Measurements from ENCODE around the gene STK17B.

The STK17B gene

GRCh38 chr2:196153480-196153879 is 17.9 kb downstream of the STK17B start:
- no peak for DNase-seq

DNA sequence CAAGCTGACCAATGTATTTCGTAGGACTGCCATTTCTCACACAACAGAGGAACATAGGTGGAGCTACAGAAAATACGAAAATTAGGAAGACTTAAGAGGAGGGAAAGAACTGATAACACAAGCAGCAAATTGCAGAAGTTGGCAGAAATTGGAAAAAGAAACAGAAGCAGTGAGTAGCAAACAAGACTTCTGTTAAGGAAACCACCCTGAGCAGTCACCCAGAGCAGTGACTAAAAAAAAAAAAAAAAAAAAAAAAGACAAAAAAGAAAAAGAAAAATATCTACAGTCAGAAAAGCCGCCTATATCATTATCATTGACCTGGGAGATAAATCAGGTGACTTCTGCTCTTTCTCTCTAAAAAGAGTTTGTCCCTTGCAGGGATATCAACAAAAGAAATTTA is 21.4 kb downstream of the STK17B start:
- no peak for DNase-seq

DNA sequence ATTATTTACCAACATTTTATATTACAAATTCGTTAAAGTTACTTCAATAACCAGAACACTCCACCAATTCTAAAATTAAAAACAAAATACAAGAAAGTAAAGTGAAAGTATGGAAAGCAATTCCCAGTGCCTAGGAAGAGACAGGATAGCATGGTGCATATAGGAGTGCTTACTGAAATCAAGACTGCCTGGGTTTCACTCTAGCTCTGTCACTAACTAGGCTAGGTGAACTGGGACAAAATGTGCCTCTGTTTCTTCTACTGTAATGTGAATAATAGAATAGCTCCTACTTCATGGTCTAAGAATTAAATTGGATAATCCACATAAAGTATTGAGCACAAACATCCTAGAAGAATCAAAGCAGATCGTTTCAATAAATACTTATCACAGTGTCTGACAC is 22.6 kb downstream of the STK17B start:
- no peak for DNase-seq

DNA sequence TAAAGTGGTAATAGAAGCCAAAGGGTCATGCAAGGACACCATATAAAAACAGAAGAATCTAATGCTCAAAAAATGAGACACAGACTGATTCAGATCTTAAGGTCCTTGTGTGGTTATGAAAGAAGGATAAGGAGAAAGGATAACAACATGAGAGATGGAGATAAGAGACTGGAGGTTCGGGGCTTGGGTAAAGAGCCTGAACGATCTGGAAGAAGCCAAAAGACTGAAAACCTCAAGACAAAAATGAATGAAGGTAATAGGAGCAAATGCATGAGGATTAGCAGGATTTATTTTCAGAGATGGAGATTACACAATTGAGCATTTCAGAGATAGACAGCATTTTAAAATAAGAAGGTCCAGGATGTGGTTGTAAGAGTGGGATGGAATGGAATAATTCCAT is 26.1 kb downstream of the STK17B start:
- no peak for DNase-seq

DNA sequence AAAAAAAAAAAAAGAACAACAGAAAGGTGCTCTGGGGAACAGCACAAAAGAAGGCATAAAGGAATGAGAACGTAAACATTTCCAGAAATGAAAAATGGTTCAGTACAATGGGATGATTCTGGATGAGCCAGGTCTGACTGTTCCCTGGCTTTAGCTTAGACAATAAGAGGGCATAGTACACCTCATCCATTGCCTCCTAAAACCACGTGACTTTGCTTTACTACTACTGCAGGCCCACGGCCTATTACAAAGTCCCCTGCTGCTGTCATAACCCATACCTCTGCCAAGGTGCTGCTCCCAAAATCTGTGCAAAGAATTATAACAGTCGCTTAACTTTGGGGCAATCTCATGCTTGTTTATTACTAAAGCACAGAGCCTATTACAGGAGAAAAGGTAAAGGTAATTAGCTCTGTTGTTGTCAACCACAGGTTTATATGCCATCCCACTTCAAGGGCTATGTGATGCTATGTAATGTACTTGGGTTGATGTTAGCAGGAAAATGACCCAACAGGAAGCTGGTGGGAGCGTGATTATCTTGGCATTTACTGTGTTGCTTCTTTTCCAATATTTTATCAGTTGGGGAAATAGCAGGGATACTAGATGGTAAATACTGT is 26.8 kb downstream of the STK17B start:
- no peak for DNase-seq

DNA sequence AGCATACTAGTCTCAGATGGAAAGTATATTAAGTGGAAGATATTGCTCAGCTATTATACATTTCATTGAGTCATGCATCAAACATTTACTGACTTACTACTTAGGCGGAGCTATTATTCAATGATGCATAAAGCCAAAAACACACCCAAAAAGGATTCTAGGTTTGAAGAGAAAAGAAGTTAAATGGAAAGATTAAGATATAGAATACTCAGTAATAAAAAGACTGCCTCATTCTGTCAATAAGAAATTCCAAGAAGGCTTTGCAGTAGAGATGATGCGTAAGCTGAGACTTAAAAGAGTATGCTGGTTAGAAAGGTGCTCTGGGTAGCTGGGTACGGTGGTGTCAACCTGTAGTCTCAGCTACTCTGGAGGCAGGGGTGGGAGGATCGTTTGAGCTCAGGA is 27.6 kb downstream of the STK17B start:
- DNase-seq = no peak

- no peak for DNase-seq
Observed at GRCh38 chr2:196142825-196143224, 28.6 kb downstream of the STK17B start.

DNA sequence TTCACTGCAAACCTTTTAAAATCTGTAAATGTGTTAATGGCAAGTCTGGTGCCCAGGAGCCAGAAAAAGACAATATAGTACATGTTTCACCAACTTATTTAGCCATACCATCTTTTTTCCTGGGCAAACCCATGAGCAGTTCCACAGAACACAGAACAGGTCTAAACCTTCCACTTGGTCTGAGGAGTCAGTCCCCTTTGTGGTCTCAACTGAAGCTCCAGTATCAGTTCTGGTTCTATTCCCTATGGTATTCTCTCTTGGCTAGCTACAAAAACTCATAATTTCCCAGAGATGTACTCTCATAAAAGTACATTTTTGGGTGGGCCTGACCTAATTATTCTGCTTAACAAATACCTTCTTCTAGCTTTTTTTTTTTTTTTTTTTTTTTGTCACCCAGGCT is 31.2 kb downstream of the STK17B start:
- no peak for DNase-seq

- no peak for DNase-seq
Observed at GRCh38 chr2:196137271-196137670, 34.1 kb downstream of the STK17B start.

DNA sequence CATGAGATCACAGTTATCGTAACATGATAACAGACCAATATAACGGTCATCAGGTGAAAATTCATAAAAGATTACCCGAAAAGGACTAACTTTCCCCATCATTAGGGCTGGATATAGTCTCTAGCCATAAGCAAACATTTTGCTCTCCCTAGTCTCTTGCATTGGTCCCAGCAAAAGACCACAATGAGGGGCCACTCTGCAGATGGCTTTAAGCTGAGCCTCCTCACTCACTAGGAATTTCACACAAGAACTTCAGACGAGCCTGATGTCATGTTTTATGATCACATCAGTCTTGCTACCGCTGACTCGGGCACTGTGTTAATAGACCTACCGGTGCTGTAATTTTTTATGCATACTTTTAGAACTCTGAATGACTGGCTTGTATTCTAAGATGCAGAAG is 35.2 kb downstream of the STK17B start:
- DNase-seq = no peak

- DNase-seq = peak; percentile 40
Observed at GRCh38 chr2:196131949-196132925, 39.1 kb downstream of the STK17B start.

DNA sequence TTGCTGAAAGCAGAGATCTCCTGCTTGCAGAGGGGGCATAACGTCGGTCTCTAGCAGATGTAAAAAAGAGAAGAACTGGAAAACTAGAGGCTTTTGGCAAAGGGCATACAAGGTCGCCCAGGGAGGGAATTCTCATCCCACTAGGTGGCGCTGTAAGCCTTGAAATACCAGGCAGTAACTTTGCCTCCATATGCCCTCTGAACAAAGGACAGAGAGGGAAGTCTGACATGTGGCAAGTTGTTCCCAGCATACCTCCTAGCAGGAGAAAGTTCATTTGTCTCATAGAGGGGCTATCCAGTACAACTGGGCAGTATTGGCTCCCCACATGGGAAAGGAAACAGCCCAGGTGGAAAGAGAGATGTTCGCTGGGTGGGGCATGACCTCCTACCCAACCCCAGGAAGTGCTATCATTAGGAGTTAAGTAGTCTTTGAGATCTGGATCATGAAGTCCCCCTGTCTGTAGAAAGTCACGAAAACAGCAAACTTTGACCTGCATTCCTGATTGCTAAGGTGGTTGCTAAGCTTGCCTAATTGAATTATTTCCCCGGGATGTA is 39.9 kb downstream of the STK17B start:
- peak; percentile 70 for DNase-seq

- no peak for DNase-seq
Observed at GRCh38 chr2:196130039-196130825, 41.1 kb downstream of the STK17B start.

DNA sequence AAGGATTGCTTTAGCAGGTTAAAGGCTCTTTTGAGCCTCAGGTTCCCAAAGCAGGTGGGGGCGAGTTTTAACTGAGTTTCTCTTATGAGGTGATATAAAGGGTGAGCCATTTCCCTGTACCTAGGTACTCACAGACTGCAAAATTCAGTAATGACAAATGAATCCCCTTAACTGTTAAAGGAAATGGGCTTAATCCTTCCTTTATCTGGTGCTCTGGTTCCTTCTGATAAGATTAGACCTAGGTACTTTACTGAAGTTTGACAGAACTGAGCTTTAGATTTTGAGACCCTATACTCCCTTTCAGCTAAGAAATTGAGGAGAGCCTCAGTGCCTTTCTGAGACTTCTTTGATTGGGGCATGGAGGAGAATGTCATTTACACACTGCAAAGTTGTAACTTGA is 42.6 kb downstream of the STK17B start:
- DNase-seq = no peak

- no peak for DNase-seq
Observed at GRCh38 chr2:196125596-196125995, 45.8 kb downstream of the STK17B start.

DNA sequence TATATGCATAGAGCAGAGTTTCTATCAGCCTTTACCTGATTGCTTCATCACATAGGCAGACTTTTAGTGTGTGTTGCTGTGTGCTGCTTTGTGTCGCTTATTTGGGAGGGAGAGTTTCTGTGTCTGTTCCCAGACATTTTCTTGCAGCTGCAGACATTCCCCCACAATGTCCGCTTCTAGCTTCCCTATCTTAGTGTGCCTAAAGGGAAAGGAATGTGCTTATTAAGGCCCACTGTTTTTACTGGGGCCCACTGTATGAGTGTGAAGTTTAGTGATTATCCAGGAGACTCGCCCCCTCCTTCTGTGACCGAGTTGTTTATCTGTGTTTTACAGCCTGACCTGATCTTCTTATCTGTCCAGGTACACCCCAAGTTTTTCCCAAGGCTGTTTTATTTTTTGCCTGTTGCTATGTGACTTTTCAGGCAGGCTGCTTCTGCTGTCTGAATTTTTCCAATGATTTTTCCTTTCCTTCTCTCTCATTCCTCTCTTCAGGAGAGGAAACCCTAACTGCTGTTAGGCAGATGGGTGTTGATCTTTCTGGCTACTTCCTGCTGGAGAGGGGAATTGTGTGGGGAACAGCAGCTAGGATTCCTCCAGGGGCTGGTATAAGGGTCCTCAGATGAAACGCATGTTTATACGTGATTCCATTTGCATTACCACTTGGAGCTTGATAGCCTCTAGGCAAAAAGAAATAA is 47.6 kb downstream of the STK17B start:
- no peak for DNase-seq

DNA sequence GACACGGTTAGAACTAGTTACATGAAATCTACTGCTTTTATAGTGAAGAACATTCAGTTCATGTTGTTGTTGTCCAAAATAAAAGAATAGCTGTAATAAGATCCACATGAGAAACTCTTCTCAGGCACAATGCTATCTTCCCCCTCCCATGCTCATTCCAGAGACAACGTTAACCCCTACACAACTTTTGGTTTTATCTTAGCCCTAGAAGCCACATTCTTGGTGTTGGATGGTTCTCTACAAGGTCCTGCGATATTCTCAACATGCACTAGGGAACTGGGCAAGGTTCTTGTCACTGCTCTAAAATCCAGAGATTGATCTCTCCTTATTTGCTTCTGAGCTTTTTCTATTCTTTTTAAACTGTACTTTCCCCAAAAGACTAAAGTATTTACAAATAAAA is 51.5 kb downstream of the STK17B start:
- DNase-seq = no peak

DNA sequence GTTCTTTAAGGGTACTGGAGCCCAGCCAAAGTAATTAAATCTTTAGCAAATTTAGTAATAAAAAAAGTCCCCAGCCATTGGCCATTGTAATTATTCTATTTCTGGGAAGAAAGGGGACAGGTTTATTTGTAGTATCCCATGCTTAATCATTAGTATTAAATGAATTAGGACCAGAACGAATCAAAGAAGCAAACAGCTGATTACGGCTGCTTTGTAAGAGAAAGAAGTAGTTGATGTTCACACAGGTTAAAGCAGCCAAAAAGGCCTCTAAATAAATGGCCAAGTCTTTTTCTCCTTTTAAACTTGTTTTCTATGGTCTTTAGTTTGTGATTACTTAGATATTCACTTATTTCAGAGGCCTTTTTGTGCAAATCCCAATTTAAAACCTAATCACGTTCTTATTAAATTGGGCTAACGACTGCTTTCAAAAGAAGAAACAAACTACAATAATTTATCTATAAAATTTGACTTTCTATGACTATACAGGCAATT is 54.1 kb downstream of the STK17B start:
- no peak for DNase-seq

DNA sequence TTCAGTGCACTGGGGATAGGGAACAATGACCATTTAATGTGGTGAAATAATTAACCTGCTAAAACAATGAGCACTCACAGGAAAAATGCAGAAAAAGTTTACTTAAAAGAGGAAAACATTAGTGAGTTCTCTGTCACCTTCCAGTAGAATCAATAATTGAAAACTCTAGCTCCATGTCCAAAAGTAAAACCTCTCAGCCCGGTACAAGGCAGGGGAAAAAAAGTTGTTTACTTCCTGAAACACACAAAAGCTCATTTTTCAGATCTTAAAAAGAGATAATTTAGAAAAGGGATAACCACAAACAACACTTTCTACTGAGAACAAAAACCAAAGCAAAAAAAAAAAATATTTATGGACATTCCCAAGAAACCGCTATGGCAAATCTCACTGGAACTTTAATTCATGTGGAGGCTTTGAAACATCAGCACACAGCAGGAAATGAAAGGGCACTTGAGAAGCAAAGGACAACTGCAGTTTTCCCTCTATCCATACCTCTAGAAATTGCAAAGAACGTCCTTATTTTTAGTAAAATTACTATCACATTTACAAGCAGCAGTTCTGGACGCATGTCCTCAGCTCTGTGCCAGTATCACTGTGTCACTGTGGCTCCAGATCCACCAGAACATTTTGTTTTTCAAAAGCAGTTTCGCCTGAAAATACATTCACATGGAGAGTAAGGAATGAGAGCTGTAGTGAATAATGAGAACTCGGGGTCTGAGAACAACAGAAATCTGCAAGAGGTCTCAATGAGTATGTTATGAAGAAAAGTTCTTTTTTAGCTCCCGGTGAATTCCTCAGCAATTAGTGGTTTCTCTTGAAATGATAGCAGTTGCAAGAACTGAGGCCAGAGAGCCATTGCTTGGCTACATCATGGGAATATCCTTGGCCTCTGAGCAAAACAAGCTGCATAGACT is 58.1 kb downstream of the STK17B start:
- no peak for DNase-seq

DNA sequence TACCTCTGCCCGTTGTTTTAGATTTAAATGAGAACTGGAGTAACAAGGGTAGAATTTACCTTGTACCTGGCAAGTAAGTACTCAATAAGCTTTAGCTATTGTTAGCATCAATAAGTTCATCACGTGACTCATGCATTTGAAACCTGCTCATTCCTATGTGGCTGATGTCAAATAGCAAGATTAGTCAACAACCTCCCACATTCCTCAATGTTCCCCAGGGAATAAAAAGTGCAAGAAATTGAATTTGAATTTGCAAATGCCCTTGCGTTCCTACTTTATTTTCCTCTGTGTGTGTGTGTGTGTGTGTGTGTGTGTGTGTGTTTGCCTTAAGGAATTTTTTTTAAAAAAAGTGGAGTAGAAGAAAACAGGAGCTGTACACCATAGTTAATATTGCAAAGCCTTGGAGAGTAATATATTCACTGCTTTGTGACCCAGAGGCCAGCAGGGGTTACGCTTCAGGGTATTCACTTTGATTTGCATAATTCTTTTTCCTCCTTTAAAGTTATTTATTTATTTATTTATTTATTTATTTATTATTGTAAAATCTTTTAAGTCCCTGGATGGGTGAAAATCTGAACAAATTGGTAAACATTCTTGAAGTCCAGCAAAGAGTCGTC is 58.9 kb downstream of the STK17B start:
- DNase-seq = no peak

DNA sequence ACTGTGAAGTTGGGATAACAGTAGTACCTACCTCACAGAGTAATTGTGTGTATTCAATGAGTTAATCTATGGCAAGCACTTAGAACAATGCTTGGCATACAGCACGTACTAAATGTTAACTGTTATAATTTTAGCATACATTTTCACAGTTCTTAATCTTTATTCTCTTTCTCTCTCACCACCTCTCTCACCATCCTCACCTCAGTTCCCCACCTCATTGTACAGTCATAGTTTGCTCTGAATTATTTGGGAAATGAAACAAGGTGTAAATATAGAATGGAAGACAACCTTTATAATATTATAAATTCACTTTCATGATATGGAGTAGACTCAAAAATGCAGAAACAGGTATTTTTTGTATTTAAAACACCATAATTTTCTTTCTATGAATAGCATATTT is 62.8 kb downstream of the STK17B start:
- DNase-seq = no peak
